Activated naive CD4-positive, alpha-beta T cell treated with anti-CD3 and anti-CD28 coated beads, Interleukin-2, amount 50 U/mL, for 72 hours (primary cell): ENCODE data around the gene MCF2L. TPM values are rescaled to one million over a fixed set of nuclear protein-coding genes. Genes with fewer than 3 reads are reported as not detected.
A peak's percentile ranks its signal among the peaks of the same experiment; 100 is the strongest.

Source experiments
- ATAC-seq, 2 donors: fragments of 150-1000 bp; cut with Tn5 transposase; 2 replicates each; pipeline ENCODE4 v1.10.0; 2021; ENCODE audit warnings: mild to moderate bottlenecking in 2 of 2, moderate library complexity in 2 of 2
- DNase-seq, 2 donors: peaks; one replicate each; pipeline ENCODE4 v3.0.0; 2021 to 2022; ENCODE audit warnings: low spot score in 2 of 2
- H3K27ac Mint-ChIP-seq, 2 donors: one replicate each; pipeline ENCODE4 v1.8.0; 2022; ENCODE audit warnings: mild to moderate bottlenecking in 2 of 2, mixed read lengths in 2 of 2
- H3K36me3 Mint-ChIP-seq, 2 donors: one replicate each; pipeline ENCODE4 v1.8.0; 2022; ENCODE audit warnings: mixed read lengths in 2 of 2
- H3K9me3 Mint-ChIP-seq, 2 donors: one replicate each; pipeline ENCODE4 v1.8.0; 2022; ENCODE audit warnings: mixed read lengths in 2 of 2
- total RNA-seq, 2 donors: library from RNA; stranded (reverse); gene quantifications; one replicate each; pipeline ENCODE4 v1.2.3, GENCODE V29; 2022

Gene MCF2L
- total RNA-seq, 2 donors from 2014 or later: 4.8 to 14.2 TPM

DNA sequence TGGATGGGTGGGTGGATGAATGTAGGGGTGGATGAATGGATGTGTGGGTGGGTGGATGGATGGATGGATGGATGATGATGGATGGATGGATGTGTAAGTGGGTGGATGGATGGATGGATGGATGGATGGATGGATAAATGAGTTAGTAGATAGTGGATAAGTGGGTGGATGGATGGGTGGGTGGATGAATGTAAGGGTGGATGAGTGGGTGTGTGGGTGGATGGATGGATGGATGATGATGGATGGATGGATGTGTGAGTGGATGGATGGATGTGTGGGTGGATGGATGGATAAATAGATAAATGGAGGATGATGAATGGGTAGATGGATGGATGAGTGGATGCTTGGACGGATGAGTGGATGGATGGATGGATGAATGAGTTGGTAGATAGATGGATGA lies 3.2 kb downstream of the MCF2L start:
- no peak for DNase-seq
- peaks cover 4 to 6% of the 10 kb centered on the region in 2 donors for H3K36me3 Mint-ChIP-seq
- H3K27ac Mint-ChIP-seq: no peak overlapping the region
- H3K9me3 Mint-ChIP-seq: peaks cover 0 to 5% of the 10 kb centered on the region in 2 donors
- no peak for ATAC-seq

DNA sequence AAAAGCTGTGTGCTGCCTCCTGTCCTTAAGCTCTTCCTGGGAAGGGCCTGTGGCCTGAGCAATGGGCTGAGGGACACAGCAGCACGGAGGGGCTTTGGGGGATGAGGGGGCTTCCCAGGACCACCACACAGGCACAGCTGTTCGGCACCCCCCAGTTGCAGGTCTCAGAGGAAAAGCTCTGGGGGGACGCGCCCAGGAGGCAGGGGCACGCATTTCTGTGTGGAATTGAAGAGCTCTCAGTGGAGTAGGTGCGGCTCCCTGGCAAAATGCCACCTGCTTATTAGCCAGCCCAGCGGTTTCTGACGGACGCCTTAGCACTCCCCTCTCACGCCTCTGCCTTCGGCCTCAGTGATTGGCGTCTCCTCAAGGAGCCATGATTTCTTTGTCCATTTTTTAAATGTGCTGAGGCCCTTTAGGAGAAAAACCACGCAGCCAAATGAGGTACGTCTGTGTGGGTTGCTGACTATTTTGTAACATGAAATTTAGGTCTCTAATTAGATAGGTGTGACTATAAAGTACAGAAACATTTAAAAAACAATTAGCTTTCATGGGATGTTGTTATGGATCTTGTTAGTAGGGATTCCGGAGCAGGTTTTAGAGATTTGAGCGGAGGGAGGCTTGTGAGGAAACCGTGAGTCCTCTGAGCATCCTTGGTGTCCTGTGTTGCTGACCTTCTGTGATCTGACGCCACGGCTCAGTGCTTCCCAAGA lies 4.0 kb downstream of the MCF2L start:
- peaks cover 0 to 5% of the 10 kb centered on the region in 2 donors for H3K9me3 Mint-ChIP-seq
- ATAC-seq (no peak), DNase-seq (no peak)
- peaks cover 4 to 6% of the 10 kb centered on the region in 2 donors for H3K36me3 Mint-ChIP-seq
- no peak overlapping the region for H3K27ac Mint-ChIP-seq

DNA sequence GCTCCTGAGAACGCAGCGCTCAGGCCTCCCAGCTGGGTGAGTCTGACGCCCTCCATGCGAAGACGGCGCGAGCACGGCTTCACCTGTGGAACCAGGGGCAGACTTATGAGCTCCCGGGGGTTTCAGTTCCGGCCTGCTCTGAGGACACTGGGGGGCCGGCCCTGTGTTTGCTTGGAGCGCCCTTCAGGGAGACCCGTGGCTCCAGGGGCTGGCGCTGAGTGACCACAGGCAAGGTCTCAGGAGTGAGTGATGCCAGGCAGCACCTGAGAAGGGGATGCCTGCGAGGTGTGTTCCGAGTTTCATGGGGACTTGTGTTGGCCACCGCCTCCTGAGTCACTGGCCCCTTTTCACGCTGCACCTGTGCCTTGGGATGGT lies 4.5 kb downstream of the MCF2L start:
- Mint-ChIP-seq H3K9me3 (peaks cover 0 to 5% of the 10 kb centered on the region in 2 donors), H3K27ac (no peak overlapping the region), H3K36me3 (peaks cover 4 to 6% of the 10 kb centered on the region in 2 donors)
- DNase-seq (no peak), ATAC-seq (no peak)

DNA sequence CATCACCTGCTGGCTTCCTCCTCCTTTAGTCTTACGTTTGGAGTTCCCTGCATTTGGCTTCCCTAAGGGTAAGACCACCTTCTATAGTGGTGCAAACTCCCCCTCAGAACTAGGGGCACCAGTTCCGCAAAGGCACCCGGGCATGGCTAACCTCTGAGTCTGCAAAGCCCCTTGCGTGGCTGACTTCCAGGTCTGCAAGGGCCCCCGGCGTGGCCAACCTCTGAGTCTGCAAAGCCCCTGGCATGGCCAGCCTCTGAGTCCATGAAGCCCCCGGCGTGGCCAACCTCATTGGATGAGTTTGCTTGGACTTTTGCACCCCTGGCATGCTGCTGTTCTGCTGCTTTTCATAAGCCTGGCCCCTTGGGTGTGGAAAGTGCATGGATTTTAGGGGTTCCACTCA lies 5.1 kb downstream of the MCF2L start:
- H3K9me3 Mint-ChIP-seq: peaks cover 0 to 5% of the 10 kb centered on the region in 2 donors
- no peak overlapping the region for H3K27ac Mint-ChIP-seq
- peaks cover 4 to 5% of the 10 kb centered on the region in 2 donors for H3K36me3 Mint-ChIP-seq
- ATAC-seq (no peak), DNase-seq (no peak)

DNA sequence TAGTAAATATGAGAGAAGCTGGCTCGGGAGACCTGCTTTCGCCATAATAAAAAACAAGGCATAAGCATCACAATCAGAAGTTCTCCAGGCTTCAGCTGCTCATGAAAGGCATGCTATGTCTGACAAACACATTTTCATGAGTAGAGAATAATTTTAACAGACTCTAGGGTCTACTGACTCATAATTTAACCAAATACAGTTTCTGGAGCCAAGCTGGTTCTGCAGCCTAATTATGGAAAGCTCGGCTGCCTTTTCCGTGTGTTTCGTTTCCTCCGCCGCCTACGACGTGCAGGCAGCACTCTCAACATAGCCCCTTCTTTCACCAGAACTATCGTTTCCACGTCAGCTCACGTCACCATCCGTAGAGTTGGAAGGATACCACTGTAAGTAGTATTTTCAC lies 5.7 kb downstream of the MCF2L start:
- no peak overlapping the region for H3K27ac Mint-ChIP-seq
- DNase-seq: no peak
- ATAC-seq: no peak
- peaks cover 0 to 5% of the 10 kb centered on the region in 2 donors for H3K9me3 Mint-ChIP-seq
- peaks cover 0 to 1% of the 10 kb centered on the region in 2 donors for H3K36me3 Mint-ChIP-seq

DNA sequence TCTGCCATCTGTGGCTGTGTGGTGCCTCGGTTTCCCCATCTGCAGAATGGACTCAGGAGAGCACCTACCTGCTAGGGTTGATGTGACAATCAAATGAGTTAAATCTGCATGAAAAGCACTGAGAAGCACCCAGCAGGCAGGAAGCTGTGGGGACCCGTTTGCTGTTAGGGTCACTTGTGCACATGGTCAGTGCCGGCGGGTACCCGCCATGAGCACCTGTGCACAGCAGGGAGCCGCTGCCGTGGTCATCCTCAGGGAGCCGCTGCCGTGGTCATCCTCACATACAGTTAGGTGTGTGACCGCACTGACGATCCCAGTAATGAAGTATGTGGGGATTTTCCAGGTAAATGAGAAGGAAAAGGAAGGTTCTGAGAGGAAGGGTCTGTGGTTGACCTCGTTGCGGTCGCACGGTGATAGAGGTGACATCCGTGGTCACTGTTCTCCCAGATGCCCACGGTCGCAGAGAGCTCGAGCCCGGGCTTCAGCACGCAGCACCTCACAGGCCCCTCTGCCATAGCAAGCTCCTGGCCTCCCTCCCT lies 6.5 kb downstream of the MCF2L start:
- ATAC-seq: no peak
- Mint-ChIP-seq H3K9me3 (peaks cover 0 to 5% of the 10 kb centered on the region in 2 donors), H3K36me3 (no peaks in the 10 kb centered on the region), H3K27ac (no peak overlapping the region)
- no peak for DNase-seq

DNA sequence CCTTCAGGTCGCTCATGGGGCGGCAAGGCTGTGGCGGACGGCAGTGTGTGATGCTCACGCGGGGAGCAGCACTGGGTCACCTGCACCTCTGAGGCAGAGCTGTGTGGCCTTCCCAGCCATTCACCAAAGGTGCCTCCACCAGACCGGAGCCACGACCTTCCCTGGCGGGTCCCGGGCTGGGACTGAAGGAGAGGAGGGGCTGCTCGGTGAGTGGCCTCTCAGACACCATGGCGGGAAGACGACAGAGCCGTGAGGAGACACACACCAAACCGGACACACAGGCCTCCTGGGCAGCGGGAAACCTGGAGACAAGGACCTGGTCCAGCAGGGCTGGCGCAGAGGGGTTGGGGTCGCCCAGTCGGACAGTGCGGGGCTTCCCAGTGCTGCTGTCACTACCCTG lies 7.5 kb downstream of the MCF2L start:
- peaks cover 0 to 5% of the 10 kb centered on the region in 2 donors for H3K9me3 Mint-ChIP-seq
- no peaks in the 10 kb centered on the region for H3K36me3 Mint-ChIP-seq
- ATAC-seq (no peak), DNase-seq (no peak)
- H3K27ac Mint-ChIP-seq: no peak overlapping the region

DNA sequence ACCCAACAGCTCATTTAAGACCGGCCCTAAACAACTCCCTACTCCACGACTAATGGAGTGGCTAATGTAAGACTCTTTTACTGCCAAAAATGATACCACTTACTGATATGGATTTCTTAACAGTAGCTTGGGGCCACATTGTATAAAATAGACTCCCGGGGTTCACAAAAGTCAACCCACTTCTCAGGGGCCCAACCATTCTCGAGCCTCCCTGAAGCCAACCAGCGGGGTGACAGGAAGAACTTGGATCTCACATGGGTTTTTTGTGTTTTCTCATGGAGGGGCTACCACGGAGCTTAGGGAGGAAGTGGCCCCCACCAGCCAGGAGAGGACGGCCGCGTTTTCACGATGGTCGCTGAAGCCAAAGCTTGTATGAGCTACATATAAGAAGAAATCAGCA lies 8.1 kb downstream of the MCF2L start:
- Mint-ChIP-seq H3K9me3 (peaks cover 0 to 5% of the 10 kb centered on the region in 2 donors), H3K27ac (no peak overlapping the region)
- ATAC-seq: no peak

DNA sequence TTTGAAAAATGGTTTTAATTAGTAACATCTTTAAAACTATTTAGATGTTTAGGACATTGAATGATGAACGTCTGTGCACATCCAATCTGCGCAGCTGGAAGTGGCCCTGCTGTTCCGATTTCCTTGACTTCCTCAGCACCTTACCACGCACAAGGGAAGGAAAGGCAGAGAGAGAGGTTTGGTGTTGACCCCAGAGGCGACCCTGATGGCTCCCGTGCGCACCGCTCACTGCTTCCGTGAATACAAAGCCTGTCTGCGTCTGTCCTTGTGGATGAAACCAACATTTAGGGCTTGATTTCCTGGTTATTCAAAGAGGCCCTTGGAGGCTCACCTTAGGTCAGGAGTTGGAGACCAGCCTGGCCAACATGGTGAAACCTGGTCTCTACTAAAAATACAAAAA lies 8.5 kb downstream of the MCF2L start:
- no peak for DNase-seq
- ATAC-seq: no peak
- no peaks in the 10 kb centered on the region for H3K36me3 Mint-ChIP-seq
- H3K9me3 Mint-ChIP-seq: peaks cover 0 to 1% of the 10 kb centered on the region in 2 donors
- H3K27ac Mint-ChIP-seq: no peak overlapping the region

More for the DNA sequence above, 8.1 kb downstream of the MCF2L start:
- no peak for DNase-seq
- no peaks in the 10 kb centered on the region for H3K36me3 Mint-ChIP-seq

DNA sequence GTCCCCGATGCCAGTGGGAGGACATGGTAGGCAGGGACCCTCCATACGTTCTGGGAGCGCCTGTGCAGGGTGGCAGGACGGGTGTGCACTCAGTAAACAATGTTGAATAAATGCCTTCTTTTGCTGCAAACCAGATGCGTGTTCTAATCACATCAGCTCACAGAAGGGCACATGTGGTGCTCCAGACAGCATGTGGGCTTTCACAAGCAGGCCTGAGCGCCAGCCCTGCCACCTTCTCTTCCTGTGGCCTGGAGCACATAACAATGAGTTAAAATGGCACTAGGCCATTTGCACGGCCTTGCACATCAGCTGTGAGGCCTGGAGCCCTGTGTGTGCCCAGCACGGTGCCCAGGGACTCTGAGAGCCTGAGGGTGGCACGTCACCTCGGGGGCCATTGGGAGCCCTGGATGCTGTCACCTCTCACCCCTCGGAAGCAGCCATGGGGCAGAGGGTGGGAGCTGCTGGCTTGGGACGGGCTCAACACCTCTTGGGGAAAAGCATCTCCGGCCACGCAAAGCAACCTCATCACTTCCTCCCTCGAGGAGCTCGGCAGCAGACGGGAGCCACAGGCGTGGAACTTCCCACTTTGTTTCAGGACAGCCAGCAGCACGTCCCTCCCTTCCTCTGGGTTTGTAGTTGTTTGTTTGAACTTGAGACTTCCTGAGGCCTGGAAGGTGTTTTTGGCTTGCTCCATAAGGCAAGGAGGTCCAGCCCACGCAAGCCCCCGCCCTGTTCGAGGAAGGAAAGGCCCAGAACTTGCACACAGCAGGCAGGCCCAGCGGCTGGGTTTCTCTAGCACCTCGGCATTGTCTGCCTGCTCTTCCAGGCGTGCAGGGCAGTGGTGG lies 9.8 kb downstream of the MCF2L start:
- no peaks in the 10 kb centered on the region for H3K9me3 Mint-ChIP-seq
- ATAC-seq (no peak), DNase-seq (no peak)
- H3K36me3 Mint-ChIP-seq: no peaks in the 10 kb centered on the region
- H3K27ac Mint-ChIP-seq: no peak overlapping the region

DNA sequence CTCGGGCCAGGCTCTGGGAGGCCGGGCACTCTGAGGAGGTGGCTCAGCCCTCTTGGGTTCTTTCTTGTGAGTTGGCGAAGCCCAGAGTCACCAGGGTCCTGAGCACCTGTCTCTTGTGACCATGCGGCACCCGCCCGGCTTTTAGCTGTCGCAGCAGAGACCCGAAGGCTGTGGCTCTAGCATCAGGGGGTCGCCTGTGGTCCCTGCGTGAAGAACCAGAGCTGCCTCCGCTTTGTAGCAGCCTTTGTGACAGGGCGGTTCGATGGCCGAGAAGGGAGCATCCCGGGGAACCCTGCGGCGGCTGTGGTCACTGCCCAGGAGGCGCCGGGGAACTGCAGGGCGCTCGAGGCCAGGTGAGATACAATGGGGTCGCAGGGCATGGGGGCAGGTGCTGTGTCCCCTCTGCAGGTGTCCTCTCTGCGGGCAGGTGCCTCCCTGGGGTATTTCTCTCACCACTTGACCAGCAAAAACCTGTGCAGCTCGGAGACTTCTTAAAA lies 10.4 kb downstream of the MCF2L start:
- DNase-seq: no peak
- no peak for ATAC-seq
- H3K36me3 Mint-ChIP-seq: no peaks in the 10 kb centered on the region
- no peak overlapping the region for H3K27ac Mint-ChIP-seq
- H3K9me3 Mint-ChIP-seq: no peaks in the 10 kb centered on the region

DNA sequence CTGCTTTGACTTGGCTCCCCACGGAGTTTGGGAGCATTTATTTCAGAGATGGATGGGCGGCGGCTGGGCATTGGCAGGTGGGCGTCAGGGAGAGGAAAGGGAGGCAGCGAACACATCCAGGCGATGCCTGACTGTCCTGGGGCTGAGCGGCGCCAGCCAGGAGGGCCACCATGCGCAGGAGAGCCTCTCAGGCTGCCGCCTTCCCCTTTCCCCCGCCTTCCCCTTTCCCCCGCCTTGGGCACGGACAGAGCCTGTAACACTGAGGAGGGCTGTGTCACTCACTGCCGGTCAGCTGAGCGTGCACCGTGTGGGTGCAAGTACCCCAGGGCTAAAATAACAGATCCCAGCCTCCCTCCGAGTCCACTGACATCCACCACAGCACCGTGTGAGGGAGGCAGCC lies 11.4 kb downstream of the MCF2L start:
- ATAC-seq: no peak
- Mint-ChIP-seq H3K27ac (no peak overlapping the region), H3K9me3 (no peaks in the 10 kb centered on the region)

DNA sequence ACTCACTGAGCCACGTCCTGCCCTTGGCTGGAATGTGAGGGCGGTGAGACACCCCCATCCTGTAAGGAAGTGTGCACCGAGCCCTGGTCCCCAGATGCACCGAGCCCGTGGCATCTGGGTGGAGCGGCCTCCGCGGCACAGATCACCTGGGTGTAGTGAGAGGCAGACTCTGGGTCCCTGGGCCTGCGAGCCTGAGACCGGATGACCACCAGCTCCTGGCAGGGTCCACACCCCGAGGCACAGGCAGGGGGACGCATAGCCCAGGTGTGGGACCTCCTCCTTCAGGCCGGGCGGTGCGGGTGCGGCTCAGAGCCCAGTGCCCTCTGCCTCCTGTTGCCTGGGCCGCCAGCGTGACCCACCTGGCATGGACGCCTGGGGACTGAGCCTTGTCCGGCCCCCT lies 12.4 kb downstream of the MCF2L start:
- Mint-ChIP-seq H3K36me3 (no peaks in the 10 kb centered on the region), H3K27ac (no peak overlapping the region), H3K9me3 (no peaks in the 10 kb centered on the region)
- ATAC-seq (no peak), DNase-seq (no peak)

More for the DNA sequence above, 11.4 kb downstream of the MCF2L start:
- no peaks in the 10 kb centered on the region for H3K36me3 Mint-ChIP-seq
- DNase-seq: no peak

DNA sequence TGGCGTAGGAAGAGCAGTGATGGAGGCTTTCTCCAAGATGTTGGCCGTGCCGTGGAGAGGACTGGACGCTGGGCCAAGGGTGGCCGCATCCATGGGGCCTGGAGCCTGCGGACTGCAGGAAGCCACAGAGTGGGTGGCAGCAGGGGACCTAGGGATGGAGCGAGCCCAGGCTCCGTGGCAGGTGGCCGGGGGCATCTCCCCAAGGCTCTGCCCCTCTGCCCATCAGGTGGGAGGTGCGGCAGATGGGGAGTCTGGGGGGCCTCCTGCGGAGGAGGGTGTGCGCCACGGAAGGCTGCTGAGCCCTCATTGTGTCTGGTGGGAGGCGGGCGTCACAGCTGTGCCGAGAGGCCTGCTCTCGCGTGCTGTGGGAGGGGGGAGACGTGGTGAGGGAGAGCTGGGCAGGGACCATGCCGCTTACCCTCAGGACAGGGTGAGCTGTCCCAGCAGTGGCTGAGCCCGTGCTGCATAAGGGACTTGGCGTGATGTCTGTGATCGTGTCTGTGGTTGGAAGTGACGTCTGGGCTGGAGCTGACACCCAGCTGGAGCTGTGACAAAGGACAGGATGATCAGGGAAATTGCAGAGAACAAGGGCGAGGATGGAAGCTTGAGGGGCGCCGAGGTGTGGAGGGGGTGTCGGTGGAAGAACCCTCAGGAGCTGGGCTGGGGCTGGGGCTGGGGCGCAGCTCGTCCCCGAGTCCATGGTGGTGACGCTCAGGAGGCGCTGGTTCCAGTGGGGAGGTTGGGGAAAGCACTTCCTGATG lies 13.4 kb downstream of the MCF2L start:
- ATAC-seq: no peak
- no peaks in the 10 kb centered on the region for H3K9me3 Mint-ChIP-seq
- no peaks in the 10 kb centered on the region for H3K36me3 Mint-ChIP-seq
- H3K27ac Mint-ChIP-seq: no peak overlapping the region
- no peak for DNase-seq

DNA sequence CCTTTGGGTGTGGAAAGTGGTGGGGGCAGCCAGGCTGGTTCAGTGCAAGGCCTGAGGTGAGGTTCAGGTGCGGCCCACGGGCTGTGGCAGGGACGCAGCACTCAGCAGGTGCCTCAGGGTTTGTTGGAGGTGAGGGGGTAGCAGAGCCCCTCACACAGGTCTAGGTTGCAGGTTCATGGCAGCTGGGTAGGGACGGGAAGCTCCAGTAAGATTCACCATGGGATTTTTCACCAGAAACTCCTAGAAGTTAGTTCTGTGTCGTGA lies 14.0 kb downstream of the MCF2L start:
- ATAC-seq (no peak), DNase-seq (no peak)
- no peaks in the 10 kb centered on the region for H3K36me3 Mint-ChIP-seq
- H3K9me3 Mint-ChIP-seq: no peaks in the 10 kb centered on the region
- H3K27ac Mint-ChIP-seq: peak overlapping the region in 1 of 2 donors; percentile 82

DNA sequence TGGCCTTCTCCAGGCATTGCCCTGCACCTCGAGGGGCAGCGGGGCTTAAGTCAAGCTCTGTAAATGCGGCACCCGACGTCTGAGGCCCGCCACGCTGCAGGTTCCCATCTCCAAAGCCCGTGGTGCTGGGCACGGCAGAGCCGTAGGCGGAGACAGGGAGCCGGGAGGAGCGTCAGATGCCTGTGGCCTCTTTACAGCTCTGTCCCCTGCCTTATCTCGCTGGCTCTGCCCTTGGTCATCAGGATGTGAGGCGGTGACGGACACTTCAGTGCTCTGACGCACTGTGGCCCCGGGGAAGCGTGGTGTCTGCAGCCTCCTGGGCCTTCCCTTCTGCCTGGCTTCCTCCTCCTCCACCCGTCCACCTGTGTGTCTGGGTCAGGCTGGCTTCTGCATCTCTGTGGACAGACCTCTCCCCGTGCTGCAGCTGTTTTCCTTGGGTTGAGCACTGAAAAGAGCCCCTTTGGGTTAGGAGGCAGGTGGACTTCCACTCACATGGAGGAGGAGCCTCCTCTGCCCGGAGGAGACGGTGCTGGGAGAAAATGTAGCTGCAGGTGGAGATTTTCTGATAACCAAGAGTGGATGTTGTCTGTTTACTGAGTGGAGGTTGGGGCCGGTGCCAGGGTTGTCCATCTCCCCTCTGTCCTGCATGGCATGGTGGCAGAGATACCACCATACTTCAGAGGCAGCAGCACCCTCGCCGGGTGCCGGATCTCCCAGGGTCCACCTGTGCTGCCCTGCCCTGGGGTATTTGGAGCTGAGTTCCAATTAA lies 14.6 kb downstream of the MCF2L start:
- Mint-ChIP-seq H3K36me3 (no peaks in the 10 kb centered on the region), H3K9me3 (no peaks in the 10 kb centered on the region), H3K27ac (no peak overlapping the region)
- no peak for ATAC-seq
- no peak for DNase-seq
